Body of pancreas (tissue), 4 donors: ENCODE measurements around the gene CETP.

Source experiments
- CTCF ChIP-seq, 7 experiments: fragments of 450-650 bp in 4 of 7; fragments of 200-600 bp in 3 of 7; sonication (generic) in 3 of 7; IDR thresholded peaks; one replicate each; pipeline ENCODE4 v1.5.1; 2016 to 2019; ENCODE audit warnings: antibody characterized with exemption in 7 of 7
- POLR2A ChIP-seq, 3 donors: fragments of 450-650 bp; IDR thresholded peaks; one replicate each; pipeline ENCODE4 v1.6.1; 2016; ENCODE audit warnings: antibody characterized with exemption in 3 of 3, mild to moderate bottlenecking in 2 of 3

GRCh38 chr16:56986361-56986760 is 24.6 kb downstream of the CETP start:
- no peak for TF ChIP-seq POLR2A (IDR thresholded peaks at IDR 0.05)
- TF ChIP-seq CTCF (IDR thresholded peaks at IDR 0.05), result no peak
